ENCODE measurements around the gene NAALADL2.

GRCh38 chr3:174940151-174940550, 81.0 kb downstream of the NAALADL2 start:
- no peak for TF ChIP-seq POLR2A (IDR thresholded peaks at IDR 0.05; ENCODE audit: low read length)
- no peak for TF ChIP-seq GATA1 (IDR thresholded peaks at IDR 0.05; ENCODE audit: low read depth, low read length)

Data from erythroblast (primary cell).